HG03039 (cell line): ENCODE measurements around the gene FANCC.

Experiments used
- ATAC-seq: cut with Tn5 transposase; IDR thresholded peaks from one replicate; pipeline ENCODE4 v1.9.1; 2021; ENCODE audit warnings: mild to moderate bottlenecking, moderate library complexity; ENCODE audit not compliant: unreplicated experiment

FANCC gene

DNA sequence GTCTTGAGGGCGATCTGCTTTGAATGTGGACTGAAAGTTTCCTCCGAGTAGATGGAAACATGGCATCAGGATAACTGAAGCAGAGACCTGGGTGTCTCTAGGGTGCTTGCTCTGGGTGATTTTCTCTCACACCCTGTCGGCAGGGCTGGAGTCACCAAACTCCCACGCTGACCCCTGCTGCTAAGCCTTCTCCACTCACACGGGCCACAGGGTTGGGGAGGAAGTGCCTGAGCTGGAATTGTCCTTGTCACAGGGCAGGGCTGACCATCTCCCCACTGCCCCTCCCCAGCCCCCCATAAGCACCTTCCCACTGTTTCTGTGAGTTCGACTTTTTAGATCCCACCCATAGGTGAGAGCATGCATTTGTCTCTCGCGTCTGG lies 212.9 kb downstream of the FANCC start:
- ATAC-seq: no peak

DNA sequence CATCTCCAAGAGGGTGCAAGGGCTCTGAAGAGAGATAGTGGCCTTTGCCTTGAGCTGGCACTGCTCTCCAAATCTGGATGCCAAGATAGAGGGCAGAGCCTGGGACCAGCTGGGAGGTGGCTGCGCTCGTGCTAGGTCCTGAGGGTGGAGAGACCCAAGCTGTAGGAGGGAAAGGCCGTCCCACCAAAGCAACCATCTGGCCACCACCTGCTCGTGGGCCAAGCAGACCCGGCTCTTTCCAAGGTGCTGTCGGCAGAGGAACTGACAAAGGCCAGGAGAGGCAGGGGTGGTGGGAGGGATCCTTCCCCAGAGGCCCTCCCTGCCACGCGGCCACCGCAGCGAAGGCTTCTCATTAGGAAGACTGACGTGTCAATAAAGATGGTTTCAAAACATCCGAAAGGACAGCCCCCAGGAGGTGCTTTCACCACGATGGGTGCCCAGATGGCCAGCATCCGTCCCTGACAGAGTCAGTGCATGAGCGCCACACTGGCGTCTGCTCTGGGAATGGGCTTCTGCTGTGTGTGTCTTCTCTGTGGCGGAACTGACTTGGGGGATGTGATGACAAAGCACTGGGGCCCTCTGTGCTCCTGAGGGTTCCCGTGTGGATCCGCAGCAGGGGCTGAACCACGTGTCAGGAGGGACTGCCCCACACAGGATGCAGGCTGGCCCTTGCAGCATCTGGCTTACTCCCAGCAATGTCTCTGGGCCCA lies 213.5 kb downstream of the FANCC start:
- no peak for ATAC-seq

DNA sequence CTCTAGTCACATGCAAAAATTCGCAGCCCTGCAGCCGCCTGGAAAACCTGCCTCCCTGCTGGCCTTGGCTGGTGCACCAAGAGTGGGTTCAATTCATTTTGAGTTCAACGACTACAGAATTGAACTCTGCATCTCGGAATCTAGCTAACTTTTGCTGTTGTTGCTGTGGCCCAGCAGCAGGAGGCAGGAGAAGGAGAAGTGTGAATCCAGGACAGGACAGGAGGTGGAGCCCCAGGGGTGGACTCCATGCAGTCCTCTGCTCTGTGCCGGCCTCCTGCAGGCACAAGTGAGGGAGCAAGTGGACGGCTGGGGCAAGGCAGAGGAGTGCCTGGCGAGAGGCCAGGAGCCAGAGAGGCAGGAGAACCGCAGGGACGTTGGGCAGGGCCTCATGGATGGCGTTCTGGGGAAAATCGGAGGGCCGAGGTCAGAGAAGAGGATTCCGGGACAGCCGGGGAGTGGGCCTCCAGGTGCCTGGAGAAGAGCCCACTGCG lies 214.2 kb downstream of the FANCC start:
- no peak for ATAC-seq

DNA sequence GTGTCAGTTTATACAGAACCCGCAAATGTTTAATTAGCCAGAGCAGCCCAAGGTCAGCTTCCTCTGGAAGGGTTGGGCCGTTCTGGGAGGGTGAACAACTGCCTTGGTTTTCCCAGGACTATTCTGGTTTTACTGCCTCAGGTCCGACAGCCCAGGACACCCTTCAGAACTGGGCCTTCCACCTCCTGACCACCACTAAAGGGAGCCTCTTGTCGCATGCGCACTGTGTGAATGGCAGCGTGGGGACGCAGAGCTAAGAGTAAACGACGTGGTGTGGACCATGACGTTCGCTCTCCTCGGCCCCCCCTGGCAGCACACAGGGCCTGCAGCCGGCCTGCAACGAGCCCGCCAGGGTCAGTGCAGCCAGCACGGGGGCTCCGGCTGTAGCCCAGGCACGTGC lies 214.9 kb downstream of the FANCC start:
- no peak for ATAC-seq

DNA sequence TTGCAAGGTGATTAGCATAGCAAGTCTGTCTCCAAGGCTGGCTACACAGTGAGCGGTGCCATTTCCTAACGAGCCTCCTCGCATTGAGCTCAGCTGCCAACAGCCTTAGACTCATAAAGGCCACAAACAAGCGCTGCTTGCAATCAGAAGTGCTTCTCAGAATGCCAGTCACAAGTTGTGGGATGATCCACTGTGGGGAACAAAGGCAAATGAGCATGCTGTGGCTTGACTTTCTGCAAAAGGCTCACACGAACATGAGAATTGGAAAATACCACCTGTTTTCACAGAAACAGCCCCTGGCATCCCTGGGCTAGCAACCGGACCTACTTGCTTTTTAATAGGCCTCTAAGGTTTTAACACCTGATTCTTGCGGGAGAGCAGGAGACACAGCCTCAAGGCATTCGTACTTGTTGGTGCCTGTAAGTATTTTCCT lies 215.5 kb downstream of the FANCC start:
- ATAC-seq: no peak

DNA sequence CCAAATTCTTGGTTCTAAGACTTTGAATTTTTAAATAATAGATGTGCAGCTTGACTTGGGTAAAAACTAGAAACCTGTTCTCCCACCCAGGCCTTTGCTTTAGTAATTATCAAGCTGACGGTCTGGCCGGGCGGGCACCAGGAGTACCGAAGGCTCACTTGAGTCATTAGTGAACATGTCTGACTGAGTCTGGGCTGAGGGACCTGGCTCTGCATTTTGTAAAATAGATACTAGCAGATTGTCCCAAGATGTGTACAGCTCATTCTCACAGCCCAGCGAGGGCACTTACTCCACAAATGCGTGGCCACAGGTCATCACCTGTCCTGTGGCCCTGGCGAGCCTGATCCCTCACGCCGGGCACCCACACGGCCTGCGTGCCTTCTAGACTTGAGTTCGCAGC lies 216.2 kb downstream of the FANCC start:
- no peak for ATAC-seq

DNA sequence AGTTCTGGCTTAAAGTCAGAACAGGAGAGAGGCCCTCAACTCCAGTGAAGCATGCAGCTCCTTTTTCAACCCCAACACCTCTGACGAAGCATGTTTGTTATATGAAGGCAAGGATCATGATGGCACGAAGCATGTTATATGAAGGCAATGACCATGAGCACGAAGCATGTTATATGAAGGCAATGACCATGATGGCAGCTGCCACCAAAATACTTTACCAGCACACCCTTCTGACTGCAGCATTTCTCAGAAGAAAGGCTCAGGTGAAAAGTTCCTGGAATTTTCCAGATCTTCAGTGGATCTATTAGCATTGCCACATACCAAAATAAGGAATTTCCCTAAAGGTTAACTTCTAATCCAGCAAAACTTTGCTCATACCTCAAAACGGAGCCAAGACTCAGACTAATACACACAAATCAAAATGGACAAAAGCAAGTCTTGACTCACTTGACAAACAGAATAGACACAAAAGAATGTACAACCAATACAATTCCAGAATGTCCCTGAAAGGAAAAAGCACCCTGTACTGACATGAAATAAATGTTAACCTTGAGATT lies 217.4 kb downstream of the FANCC start:
- no peak for ATAC-seq

DNA sequence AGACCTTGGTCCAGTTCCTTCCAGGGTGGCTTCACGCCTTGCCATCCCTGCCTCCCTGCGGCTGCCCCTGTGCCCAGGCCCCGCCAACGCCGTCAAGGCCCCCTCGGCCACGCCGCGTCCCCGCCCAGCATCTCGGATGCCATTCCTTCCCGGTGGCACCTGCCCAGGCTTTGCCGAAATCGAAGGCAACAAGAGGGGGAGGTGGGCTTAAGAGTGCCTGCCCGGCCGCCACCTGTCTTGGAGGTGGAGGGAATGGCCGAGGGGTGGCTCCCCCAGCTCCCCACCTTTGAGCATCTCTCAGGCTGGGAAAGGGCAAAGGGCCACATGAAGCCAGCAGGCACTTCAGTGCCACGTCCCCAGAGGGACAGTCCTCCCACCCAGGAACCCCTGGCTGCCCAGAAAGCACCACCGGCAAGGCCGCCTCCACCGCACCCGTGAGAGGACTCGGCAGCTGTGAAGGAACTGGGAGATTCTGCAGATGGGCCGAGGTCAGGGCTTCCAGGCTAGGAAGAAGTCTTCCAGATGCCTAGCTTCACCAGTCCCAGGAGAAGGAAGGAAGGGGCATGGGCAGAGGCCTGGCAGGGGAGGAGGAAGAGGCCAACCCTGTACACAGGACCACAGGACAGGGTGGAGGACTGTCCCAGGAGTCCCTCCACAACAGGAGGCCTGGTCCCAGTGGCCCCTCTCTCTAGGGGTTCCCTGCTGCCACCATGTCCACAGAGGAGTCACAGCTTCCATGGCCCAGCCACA lies 218.0 kb downstream of the FANCC start:
- no peak for ATAC-seq

DNA sequence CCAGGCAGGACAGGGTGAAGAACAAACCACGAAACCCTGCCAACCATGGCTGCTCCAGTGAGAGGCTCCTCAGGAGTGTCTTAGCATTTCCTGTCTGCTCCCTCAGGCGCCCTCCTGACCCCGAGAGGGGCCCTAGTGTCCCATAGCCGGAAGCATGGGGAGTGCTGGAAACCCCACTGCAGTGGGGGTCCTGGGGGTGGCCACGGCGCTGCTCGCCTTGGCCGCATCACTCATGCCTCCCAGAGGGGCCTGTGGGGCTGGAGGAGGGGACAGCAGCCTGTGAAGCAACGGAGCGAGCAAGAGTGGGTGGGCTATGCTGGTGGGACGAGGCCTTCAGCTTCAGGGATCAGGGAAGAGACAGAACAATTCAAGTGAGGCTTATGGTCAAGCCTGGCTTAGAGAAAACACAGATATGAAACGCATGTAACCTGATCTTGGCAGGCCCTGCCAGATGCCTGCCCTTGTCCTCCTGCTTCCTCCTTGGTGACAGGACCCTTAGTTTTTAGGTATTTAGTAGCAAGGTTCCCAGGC lies 219.1 kb downstream of the FANCC start:
- no peak for ATAC-seq

DNA sequence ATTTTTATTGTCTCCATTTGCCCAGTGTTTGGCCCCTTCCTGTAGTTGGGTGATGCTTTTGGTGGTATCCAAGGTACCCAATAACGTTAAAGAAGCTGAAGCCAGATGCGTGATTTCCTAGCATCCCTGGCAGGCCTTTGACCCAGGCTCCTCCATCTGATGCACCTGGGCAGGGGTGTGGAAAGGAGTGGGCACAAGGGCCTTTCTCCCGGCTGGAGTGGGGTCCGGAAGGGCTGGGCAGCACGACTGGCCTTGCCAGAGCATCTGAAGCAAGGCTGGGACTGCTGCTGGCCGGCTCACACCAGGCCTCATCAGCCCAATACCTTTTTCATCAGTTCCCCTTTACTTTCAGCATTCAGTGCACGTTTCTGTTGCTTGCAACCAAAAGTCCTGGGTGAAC lies 220.2 kb downstream of the FANCC start:
- no peak for ATAC-seq

DNA sequence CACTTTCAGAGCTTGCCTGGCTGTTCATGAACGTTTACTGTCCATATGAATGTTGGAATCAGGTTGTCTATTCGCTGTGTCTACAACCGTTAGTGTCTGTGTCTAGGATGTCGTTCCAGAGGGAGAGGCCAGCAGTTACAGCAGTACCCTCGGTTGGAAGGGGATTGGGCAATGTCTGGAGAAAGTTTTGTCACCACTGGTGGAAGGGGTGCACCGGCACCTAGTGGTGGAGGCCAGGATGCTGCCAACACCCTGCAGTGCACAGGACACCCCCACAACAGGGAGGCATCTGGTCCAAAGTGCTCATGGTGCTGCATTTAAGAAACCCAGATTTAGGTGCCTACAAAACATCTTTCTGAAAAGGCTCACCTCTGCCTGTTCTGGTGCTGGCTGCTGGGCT lies 220.7 kb downstream of the FANCC start:
- no peak for ATAC-seq

DNA sequence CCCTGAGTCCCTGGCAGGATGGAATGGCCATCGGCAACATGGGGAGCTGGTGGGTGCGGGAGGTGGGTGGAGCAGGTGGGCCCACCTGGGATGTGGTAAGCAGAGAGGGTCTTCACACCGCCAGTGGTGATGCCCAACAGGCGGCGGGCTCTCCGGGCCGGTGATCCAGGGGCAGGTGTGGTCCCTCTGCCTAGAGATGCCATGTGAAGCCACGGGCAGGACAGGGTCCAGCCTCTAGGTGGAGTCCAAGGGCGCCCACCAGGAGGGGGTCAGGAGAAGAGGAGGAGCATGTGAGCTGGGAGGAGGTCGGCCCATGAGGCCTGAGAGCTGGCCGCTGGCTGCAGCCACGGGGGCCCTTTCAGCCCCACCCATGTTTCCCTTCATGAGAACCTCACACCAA lies 221.1 kb downstream of the FANCC start:
- ATAC-seq: no peak

DNA sequence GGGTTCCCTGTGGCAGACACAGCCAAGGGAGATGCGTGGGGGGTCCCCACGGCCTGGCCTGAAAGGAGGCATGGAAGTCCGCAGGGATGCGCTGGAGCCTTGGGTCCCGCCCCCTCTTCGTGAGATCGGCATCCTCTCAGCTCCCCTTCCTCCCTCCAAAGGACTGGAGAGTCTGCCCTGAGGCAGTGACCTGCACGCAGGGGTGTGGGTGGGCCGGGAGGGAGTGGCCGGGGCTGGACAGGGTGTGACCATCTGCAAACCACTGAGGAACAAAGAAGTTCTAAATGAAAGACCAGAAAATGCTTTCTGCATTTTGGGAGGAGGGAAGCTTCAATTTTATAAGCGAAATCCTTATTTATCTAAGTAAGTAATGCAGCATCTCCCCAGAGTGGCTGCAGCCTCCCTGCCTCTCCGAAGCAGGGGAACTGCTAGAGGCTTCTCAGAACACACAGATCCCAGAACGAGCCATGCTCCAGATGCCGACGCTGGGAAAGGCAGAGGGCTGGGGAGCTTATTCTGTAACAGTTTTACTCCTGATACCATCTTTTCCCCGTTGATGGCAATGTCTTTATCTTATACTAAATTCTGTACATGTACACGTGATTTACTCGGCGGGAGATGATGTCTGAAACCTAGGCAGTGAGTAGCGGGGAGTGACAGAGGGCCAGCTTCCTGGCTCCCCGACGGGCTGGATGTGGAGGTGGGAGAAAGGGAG lies 221.7 kb downstream of the FANCC start:
- no peak for ATAC-seq

DNA sequence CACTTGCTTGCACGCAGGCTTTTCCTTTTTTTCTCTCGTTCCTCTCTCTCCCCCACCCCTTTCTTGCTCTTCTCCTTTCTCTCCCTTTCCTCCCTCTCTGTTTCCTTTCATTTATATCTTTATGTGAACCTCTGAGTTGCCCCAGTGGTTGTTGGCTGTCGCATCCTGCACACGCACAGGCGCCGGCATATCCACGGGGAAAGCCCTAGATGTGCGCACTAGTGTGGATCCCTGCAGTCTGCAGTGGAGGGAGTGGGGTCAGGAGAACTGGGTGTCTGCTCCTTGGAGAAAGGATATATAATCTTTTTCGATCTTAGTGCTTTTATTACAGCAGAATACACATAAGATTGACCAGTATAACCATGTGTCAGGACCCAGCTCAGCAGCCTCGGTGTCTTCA lies 223.5 kb downstream of the FANCC start:
- no peak for ATAC-seq

DNA sequence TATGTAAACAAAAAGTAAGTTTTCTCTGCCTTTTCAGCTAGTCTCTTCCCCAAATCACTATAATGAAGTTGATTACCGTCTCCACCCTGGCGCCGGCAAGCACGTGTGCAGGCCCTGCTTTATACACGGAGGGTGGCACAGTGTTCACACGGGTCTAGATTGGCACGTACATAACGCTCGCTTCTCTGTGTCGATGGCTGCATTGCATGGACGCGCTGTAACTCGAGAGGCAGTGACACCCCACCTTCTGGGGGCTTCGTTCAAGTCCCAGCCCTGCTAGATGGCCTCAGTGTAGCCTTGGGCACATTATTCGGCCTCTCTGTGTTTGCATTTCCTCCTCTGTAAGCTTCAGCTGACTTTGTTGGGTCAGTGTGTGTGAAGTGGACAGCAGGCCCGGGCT lies 223.9 kb downstream of the FANCC start:
- ATAC-seq: no peak

DNA sequence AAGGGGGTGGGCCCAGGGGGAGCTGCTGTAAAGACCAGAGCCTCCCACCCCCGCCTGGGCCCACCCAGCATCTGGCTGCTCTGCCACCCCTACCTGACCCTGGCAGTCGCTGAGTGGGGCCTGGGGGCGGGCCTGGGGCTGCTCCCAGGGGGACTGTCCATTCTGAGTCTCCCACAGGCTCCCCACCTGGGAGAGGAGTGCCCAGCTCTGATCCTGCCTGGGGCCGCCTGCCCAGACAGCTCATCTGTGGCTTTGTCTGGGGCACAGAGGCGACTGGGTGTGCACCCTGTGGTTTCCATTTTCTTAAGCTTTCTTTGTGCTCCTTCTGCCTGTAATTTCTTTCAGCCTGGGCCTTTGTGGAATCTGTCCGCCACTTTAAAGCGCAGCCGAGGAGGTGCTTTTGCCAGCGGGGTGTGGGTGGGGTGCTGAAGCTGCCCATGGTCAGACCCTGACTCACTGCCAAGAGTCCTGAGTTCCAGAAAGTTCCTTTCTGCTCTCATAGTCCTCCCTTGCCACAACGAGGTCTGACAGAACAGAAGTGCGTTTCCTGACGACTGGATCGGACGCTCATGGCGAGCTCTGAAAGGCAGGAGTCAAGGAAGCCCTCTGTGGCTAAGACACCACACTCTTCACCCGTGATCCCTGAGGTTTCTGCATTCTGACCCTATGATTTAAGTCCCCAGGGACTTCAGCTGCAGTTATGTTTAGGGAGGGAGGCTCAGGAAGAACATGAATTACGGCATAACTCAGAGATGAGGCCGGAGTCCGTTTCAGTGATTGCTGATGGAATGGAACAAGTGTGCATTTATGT lies 225.0 kb downstream of the FANCC start:
- ATAC-seq: no peak

DNA sequence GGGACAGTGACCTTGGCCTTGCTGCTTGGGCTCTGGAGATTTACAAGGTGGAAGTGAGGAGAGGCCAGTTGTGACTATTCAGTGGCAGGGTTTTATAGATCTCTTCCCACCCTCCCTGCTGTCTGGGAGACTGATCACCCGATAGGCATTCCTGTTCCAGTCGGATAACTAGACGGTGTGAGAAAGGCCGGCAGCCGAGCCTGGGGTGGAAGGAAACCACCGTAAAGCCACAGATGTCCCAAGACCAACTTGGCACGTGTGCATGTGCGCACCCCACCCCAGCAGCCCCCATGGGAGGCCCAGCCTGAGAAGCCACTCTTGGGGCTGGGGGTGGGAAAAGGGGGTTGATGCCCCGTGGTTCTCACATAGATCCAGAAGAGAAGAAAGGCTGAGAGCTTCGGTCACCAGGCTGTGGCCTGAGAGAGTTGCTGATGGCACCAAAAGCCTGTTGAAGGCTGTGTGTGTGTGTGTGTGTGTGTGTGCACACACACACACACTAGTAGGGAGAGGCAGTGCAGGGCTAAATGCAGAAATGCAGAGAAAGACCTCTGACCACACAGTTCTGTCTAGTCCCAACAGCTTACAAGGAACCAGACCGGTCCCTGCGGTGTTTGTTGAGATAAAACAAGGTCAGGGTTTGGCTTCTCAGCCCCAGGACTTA lies 225.8 kb downstream of the FANCC start:
- no peak for ATAC-seq

DNA sequence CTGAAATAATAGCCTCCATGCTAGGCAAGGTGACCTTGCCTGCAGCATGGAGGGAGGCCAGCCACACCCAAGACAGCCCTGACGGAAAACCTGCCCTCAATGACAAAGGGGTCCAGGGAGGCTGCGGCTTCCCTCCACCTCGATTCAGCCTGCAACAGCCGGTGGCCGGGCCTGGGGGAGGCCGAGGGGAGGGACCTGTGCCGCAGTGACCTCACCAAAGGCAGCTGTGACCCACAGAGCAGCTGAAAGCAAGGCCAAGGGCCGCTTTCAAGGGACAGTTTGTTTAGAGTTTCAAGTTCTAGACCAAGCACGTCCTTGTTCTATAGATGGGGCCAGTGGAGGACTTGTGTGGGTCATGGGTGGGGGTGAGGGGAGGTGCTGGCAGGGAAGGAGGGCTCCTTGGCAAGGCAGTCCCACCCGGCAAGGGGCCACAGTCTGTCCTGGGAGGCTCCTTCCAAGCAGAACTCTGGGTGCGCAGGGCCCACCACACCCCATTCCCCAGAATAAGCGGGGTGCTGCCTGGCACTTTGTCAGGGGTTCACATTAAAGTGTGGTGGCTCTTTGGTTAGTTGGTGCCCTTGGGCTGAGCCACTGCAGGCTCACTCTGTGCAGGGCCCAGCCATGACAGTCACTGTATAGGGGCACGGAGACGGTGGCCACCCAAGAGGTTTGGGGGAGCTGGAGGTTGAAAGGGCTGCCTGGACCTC lies 226.5 kb downstream of the FANCC start:
- no peak for ATAC-seq
